GM12891 (cell line): ENCODE measurements around the gene PHRF1.

Experiments used
- DNase-seq: peaks from one replicate; pipeline ENCODE4 v3.0.0; 2011; ENCODE audit warnings: low spot score; ENCODE audit not compliant: insufficient read length
- FAIRE-seq: peaks from 2 replicates; lab custom pipeline; 2011; peaks lifted over from hg19 to GRCh38; lab: Jason Lieb, UNC
- PAX5 ChIP-seq: IDR thresholded peaks from 2 replicates; pipeline ENCODE4 v1.6.1; 2011; ENCODE audit warnings: low read length, moderate library complexity, mild to moderate bottlenecking; ENCODE audit not compliant: insufficient read depth, severe bottlenecking
- POLR2A ChIP-seq: IDR thresholded peaks from 2 replicates; pipeline ENCODE4 v1.6.1; 2011; ENCODE audit warnings: low read depth, low read length, control low read depth
- POLR2AphosphoS5 ChIP-seq: IDR thresholded peaks from 2 replicates; pipeline ENCODE4 v1.6.1; 2011; ENCODE audit warnings: low read depth, low read length, control low read depth
- POU2F2 ChIP-seq: IDR thresholded peaks from 2 replicates; pipeline ENCODE4 v1.6.1; 2011; ENCODE audit warnings: low read depth, mild to moderate bottlenecking, control low read depth, low read length, moderate library complexity
- SPI1 ChIP-seq: IDR thresholded peaks from 2 replicates; pipeline ENCODE4 v1.6.1; 2011; ENCODE audit warnings: low read depth, low read length, control low read depth
- TAF1 ChIP-seq: IDR thresholded peaks from 2 replicates; pipeline ENCODE4 v1.6.1; 2011; ENCODE audit warnings: low read depth, low read length, control low read depth

The PHRF1 gene

DNA sequence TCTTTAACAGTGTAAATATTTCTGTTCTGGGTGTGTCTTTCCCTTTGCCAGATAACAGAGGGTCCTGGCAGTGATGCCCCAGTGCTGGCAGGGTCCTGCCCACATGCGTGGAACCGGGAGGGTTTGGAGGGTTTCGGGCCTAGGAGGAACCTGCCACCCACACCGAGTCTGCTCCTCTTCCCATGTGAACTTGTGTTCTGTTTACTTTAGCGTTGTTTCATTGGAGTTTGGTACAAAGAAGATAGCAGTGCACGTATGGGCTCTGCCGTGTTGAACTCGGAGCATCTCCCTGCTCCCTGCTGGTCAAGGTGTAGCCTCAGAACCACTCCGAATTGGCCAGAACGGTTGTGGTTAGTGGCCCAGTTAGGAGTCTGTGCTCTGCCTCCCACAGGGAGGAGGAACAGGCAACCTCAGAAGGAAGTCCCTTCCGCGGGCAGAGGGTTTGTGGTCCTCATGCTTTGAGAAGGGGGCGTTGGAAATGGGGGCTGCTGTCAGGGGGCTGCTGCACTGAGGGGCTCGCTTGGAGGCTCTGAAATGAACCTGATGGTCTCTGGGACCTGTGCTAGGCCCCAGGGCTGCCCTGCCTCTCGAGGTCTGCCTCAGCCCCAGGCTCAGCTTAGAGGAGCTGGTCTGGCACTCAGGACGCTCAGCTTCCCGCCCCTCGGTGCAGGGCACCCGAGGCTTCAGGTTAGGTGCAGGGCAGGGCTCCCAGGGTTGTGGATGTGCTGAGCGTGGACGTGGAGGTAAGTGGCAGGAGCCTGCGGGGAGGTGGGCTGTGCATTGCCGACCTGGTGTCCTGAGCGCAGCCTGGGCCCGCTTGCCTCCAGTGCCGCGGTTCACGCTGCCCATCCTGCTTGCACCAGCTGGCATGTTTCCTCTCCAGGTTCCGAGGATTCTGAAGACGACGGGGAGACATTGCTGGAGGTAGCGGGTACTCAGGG, 10.4 kb downstream of the PHRF1 start:
- DNase-seq (no peak), FAIRE-seq (no peak)
- TF ChIP-seq POLR2A, result no peak
- no peak for TF ChIP-seq TAF1
- TF ChIP-seq PAX5, result no peak
- TF ChIP-seq POLR2AphosphoS5, result no peak
- no peak for TF ChIP-seq SPI1
- no peak for TF ChIP-seq POU2F2

GRCh38 chr11:587546-587945, 11.3 kb downstream of the PHRF1 start:
- no peak for DNase-seq
- no peak for FAIRE-seq
- TF ChIP-seq SPI1, result no peak
- TF ChIP-seq POU2F2, result no peak
- no peak for TF ChIP-seq POLR2AphosphoS5
- TF ChIP-seq POLR2A, result no peak
- TF ChIP-seq PAX5, result no peak
- TF ChIP-seq TAF1, result no peak

- DNase-seq (no peak), FAIRE-seq (no peak)
- TF ChIP-seq TAF1, result no peak
- TF ChIP-seq POLR2AphosphoS5, result no peak
- TF ChIP-seq POLR2A, result no peak
- no peak for TF ChIP-seq POU2F2
- no peak for TF ChIP-seq SPI1
Observed at GRCh38 chr11:587978-588380, 11.7 kb downstream of the PHRF1 start.

- DNase-seq, result no peak
- FAIRE-seq, result no peak
- TF ChIP-seq PAX5, result no peak
- no peak for TF ChIP-seq POLR2AphosphoS5
- no peak for TF ChIP-seq TAF1
- TF ChIP-seq POU2F2, result no peak
- no peak for TF ChIP-seq POLR2A
- TF ChIP-seq SPI1, result no peak
Observed at GRCh38 chr11:589798-590197, 13.5 kb downstream of the PHRF1 start.

DNA sequence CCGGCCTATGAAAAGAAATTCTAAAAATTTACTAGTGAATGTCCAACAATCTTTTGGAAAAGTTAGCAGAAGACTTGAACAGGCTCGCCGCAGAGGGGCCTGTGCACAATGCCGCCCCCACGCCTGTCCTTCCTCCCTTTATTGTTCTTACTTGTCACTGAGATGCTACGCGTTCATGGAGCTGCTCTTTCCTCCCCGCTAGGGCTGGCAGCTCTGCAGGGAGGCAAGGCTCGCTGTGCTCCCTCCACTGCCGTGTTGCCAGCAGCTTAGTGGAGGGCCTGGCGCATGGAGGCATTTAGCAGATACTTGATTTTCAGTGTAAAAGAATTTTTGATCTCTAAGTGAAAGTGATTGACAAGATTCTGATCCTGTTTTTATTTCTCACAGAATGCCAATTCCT, 14.7 kb downstream of the PHRF1 start:
- DNase-seq, result no peak
- no peak for TF ChIP-seq POU2F2
- TF ChIP-seq TAF1, result no peak
- no peak for TF ChIP-seq POLR2A
- no peak for TF ChIP-seq PAX5
- no peak for TF ChIP-seq POLR2AphosphoS5
- no peak for TF ChIP-seq SPI1
- no peak for FAIRE-seq

DNA sequence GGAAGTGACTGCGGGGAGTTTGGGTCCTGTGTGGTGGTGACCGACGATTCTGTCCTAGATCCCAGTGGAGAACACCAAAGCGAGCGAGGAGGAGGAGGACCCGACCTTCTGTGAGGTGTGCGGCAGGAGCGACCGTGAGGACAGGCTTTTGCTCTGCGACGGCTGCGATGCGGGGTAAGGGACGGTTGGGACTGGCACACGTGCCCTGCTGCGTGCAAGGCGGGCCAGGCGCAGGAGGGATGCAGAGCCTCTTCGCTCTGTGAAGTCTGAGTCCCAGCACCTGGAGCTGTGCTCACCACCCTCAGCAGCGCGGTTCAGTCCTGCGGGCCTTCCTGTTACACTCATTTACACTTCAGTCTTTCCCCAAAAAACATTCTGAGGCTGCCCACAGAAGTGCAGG, 16.2 kb downstream of the PHRF1 start:
- no peak for FAIRE-seq
- TF ChIP-seq TAF1 (no peak), POLR2A (no peak), SPI1 (no peak), POU2F2 (no peak), POLR2AphosphoS5 (no peak), PAX5 (no peak)
- no peak for DNase-seq

DNA sequence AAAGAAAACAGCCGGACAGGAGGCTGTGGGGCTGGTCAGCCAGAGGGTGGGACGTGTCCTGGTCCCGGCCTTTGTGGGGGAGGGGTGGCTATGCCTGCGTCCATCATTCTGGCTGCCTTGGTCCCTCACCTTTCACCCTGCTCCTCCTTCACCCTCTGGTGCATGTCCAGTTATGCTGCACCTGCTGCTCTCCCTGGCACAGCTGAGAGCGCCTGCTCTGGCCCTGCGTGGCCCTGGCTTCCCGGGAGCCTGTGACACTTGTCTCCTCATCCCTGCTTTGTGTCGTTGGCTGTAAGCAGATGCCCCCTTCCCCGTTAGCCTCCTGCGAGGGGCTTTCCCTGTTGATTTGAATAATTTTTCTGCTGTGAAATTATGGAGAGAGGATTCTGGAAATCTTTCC, 16.6 kb downstream of the PHRF1 start:
- DNase-seq, result no peak
- TF ChIP-seq POU2F2 (no peak), TAF1 (no peak), POLR2A (no peak)
- FAIRE-seq, result no peak

DNA sequence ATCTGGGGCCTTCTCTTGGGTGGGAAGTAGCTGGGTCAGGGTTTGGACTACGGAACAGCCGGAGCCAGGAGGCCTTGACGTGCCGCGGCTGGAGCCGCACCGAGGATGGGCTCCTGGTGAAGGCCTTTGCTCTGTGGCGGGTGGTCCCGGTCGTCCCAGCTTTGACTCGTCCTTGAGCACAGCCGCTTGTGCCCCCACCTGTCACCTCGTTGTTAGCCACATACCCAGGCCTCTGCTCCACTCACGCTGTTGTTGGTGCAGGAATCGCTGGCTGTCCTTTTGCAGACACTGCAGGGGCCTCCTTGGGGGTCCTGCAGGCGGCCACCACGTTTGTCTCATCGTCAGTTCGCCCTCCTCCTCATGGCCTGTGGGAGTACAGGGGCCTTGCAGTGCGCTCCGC, 17.1 kb downstream of the PHRF1 start:
- TF ChIP-seq SPI1 (no peak), POLR2A (no peak), POLR2AphosphoS5 (no peak), PAX5 (no peak), POU2F2 (no peak), TAF1 (no peak)
- FAIRE-seq, result no peak
- no peak for DNase-seq

- no peak for TF ChIP-seq PAX5
- TF ChIP-seq POU2F2, result no peak
- no peak for TF ChIP-seq POLR2AphosphoS5
- TF ChIP-seq TAF1, result no peak
- TF ChIP-seq POLR2A, result no peak
- TF ChIP-seq SPI1, result no peak
- FAIRE-seq (no peak), DNase-seq (no peak)
Observed at GRCh38 chr11:595400-595799, 19.1 kb downstream of the PHRF1 start.

- FAIRE-seq (no peak), DNase-seq (no peak)
- TF ChIP-seq TAF1, result no peak
Observed at GRCh38 chr11:596374-596773, 20.1 kb downstream of the PHRF1 start.
